HEK293 (cell line): ENCODE results near the gene CELSR1.

Experiments
- CTCF ChIA-PET: fragments of 350-600 bp; formaldehyde crosslinking; extraction: SDS; loops from one replicate; lab custom pipeline; 2021; ENCODE audit warnings: antibody characterized with exemption; lab: Yijun Ruan, JAX
- POLR2A ChIA-PET: fragments of 300-600 bp; formaldehyde crosslinking; extraction: SDS; loops from one replicate; lab custom pipeline; 2020; ENCODE audit warnings: antibody characterized with exemption, inconsistent platforms; lab: Yijun Ruan, JAX
- H3K27ac ChIP-seq: fragments of 200-500 bp; sonication (Bioruptor generic); 2 replicates; pipeline ENCODE4 v1.5.1; 2014; ENCODE audit warnings: low read depth, low read length, control low read depth, inconsistent platforms; ENCODE audit errors: extremely low read depth
- H3K36me3 ChIP-seq, 2 experiments: fragments of 200-500 bp in 1 of 2; sonication (Bioruptor generic) in 1 of 2; 1 replicate in 1 of 2; 2 replicates in 1 of 2; pipeline ENCODE4 v1.5.1; 2014 to 2017; ENCODE audit warnings: inconsistent platforms in 2 of 2, low read length in 2 of 2; ENCODE audit not compliant: control insufficient read depth in 2 of 2, insufficient read depth in 1 of 2
- H3K4me1 ChIP-seq: fragments of 200-500 bp; sonication (Bioruptor generic); 2 replicates; pipeline ENCODE4 v1.5.1; 2014; ENCODE audit warnings: mild to moderate bottlenecking, low read length, inconsistent platforms; ENCODE audit not compliant: control insufficient read depth, insufficient read depth
- H3K4me3 ChIP-seq: 2 replicates; pipeline ENCODE4 v1.5.1; 2011; ENCODE audit warnings: low read depth, mild to moderate bottlenecking, control low read depth, low read length, moderate library complexity
- H3K9me3 ChIP-seq: fragments of 200-500 bp; sonication (Bioruptor generic); 2 replicates; pipeline ENCODE4 v1.5.1; 2014; ENCODE audit warnings: low read depth, low read length, inconsistent platforms; ENCODE audit not compliant: control insufficient read depth, insufficient read depth
- BCL6B ChIP-seq: fragments of 450-650 bp; formaldehyde crosslinking; IDR thresholded peaks from 2 replicates; pipeline ENCODE4 v1.5.1; 2017; ENCODE audit warnings: missing biosample characterization, missing genetic modification characterization
- KLF8 ChIP-seq: fragments of 450-650 bp; formaldehyde crosslinking; IDR thresholded peaks from 2 replicates; pipeline ENCODE4 v1.5.1; 2016; ENCODE audit warnings: missing biosample characterization, missing genetic modification characterization
- OSR2 ChIP-seq: fragments of 450-650 bp; formaldehyde crosslinking; IDR thresholded peaks from 2 replicates; pipeline ENCODE4 v1.5.1; 2016; ENCODE audit warnings: missing biosample characterization, missing genetic modification characterization
- SCRT1 ChIP-seq: fragments of 450-650 bp; formaldehyde crosslinking; IDR thresholded peaks from 2 replicates; pipeline ENCODE4 v1.5.1; 2016; ENCODE audit warnings: missing biosample characterization, missing genetic modification characterization, borderline replicate concordance
- TSHZ1 ChIP-seq: fragments of 450-650 bp; formaldehyde crosslinking; IDR thresholded peaks from 2 replicates; pipeline ENCODE4 v1.5.1; 2016; ENCODE audit warnings: missing biosample characterization, missing genetic modification characterization, borderline replicate concordance
- ZBTB26 ChIP-seq: fragments of 450-650 bp; formaldehyde crosslinking; optimal IDR thresholded peaks from 2 replicates; pipeline ENCODE3; 2016; ENCODE audit warnings: missing biosample characterization, mild to moderate bottlenecking, missing genetic modification characterization
- ZBTB48 ChIP-seq: fragments of 450-650 bp; formaldehyde crosslinking; IDR thresholded peaks from 2 replicates; pipeline ENCODE4 v1.5.1; 2016; ENCODE audit warnings: missing biosample characterization, missing genetic modification characterization
- ZNF148 ChIP-seq: fragments of 450-650 bp; formaldehyde crosslinking; IDR thresholded peaks from 2 replicates; pipeline ENCODE4 v1.5.0; 2017; ENCODE audit warnings: missing biosample characterization, missing genetic modification characterization, borderline replicate concordance
- ZNF292 ChIP-seq: fragments of 450-650 bp; formaldehyde crosslinking; IDR thresholded peaks from 2 replicates; pipeline ENCODE4 v1.5.1; 2016; ENCODE audit warnings: low read depth, missing biosample characterization, missing genetic modification characterization, borderline replicate concordance
- ZNF302 ChIP-seq: fragments of 450-650 bp; formaldehyde crosslinking; IDR thresholded peaks from 2 replicates; pipeline ENCODE4 v1.5.1; 2016; ENCODE audit warnings: missing biosample characterization, missing genetic modification characterization, low read depth
- ZNF324 ChIP-seq: fragments of 450-650 bp; formaldehyde crosslinking; IDR thresholded peaks from 2 replicates; pipeline ENCODE4 v1.5.1; 2016; ENCODE audit warnings: missing biosample characterization, missing genetic modification characterization
- ZNF514 ChIP-seq: fragments of 450-650 bp; formaldehyde crosslinking; IDR thresholded peaks from 2 replicates; pipeline ENCODE4 v1.5.1; 2016; ENCODE audit warnings: missing biosample characterization, missing genetic modification characterization
- ZNF626 ChIP-seq: fragments of 450-650 bp; sonication (Bioruptor Pico); formaldehyde crosslinking; IDR thresholded peaks from 2 replicates; pipeline ENCODE4 v1.5.1; 2018; ENCODE audit warnings: missing biosample characterization, missing genetic modification characterization, inconsistent platforms

The CELSR1 gene

GRCh38 chr22:46545086-46545792 is 7.8 kb upstream of the CELSR1 start:
- Histone ChIP-seq H3K27ac (no peak overlapping the region), H3K9me3 (no peaks in the 10 kb centered on the region), H3K36me3 (no peaks in the 10 kb centered on the region), H3K4me1 (no peaks in the 10 kb centered on the region), H3K4me3 (no peak overlapping the region)
- POLR2A ChIA-PET = no interaction called here
- TF ChIP-seq ZBTB26 (tag by site-specific recombination) (no peak), TSHZ1 (no peak), BCL6B (tag by site-specific recombination) (no peak), SCRT1 (tag by site-specific recombination) (no peak), ZNF514 (tag by site-specific recombination) (no peak), KLF8 (tag by site-specific recombination) (no peak), ZNF324 (tag by site-specific recombination) (no peak), ZNF302 (tag by site-specific recombination) (no peak), OSR2 (tag by site-specific recombination) (peak; percentile 5; the same call in 1 of the 2 replicates), ZNF148 (tag by site-specific recombination) (no peak), ZNF292 (tag by site-specific recombination) (no peak), ZNF626 (tag by site-specific recombination) (no peak), ZBTB48 (0 out of 2 replicates have a peak, but pooled peaks have one; percentile 15)
- CTCF ChIA-PET = interaction anchor here (1.2 to 5.4 kb wide), 4 partner anchors 18 to 189 kb away, joined by 3 to 77 read pairs (median 12); no protein-coding TSS in a partner anchor
